OCI-LY3 (cell line): ENCODE results near the gene GLRA1.

Experiments
- CTCF ChIP-seq: fragments of 200-600, 300-600 bp; sonication (generic); IDR thresholded peaks from 2 replicates; pipeline ENCODE4 v1.5.1; 2014; ENCODE audit warnings: antibody characterized with exemption, low read length, low read depth
- EZH2phosphoT487 ChIP-seq: fragments of 200-600 bp; shearing (Covaris generic); IDR thresholded peaks from 2 replicates; pipeline ENCODE4 v1.6.1; 2018; ENCODE audit warnings: antibody characterized with exemption, mixed run types, low read depth

GRCh38 chr5:151815051-151815450 lies 109.6 kb downstream of the GLRA1 start:
- TF ChIP-seq CTCF (no peak), EZH2phosphoT487 (no peak)
